Adipocyte (in vitro differentiated cells): Measurements from ENCODE around the gene TTYH3.

ENCODE experiments used
- DNase-seq: peaks from one replicate; pipeline ENCODE4 v3.0.0-alpha.2; 2015; ENCODE audit warnings: low read depth
- H3K27me3 ChIP-seq: replicated peaks from 2 replicates; pipeline ENCODE4 v1.7.0; 2013; ENCODE audit warnings: mild to moderate bottlenecking, low read length, moderate library complexity; ENCODE audit not compliant: control insufficient read depth, insufficient read depth
- H3K36me3 ChIP-seq: 2 replicates; pipeline ENCODE4 v1.7.0; 2013; ENCODE audit warnings: low read length, mild to moderate bottlenecking, moderate library complexity; ENCODE audit not compliant: control insufficient read depth, insufficient read depth, severe bottlenecking
- H3K4me1 ChIP-seq: 2 replicates; pipeline ENCODE4 v1.7.0; 2013; ENCODE audit warnings: mild to moderate bottlenecking, low read length, moderate library complexity; ENCODE audit not compliant: control insufficient read depth, insufficient read depth
- H3K4me3 ChIP-seq: 2 replicates; pipeline ENCODE4 v1.7.0; 2013; ENCODE audit warnings: mild to moderate bottlenecking, low read length, moderate library complexity
- H3K9ac ChIP-seq: 2 replicates; pipeline ENCODE4 v1.7.0; 2013; ENCODE audit warnings: mild to moderate bottlenecking, low read length, moderate library complexity
- H3K9me3 ChIP-seq: 2 replicates; pipeline ENCODE4 v1.7.0; 2013; ENCODE audit warnings: mild to moderate bottlenecking, low read length, moderate library complexity; ENCODE audit not compliant: control insufficient read depth

The TTYH3 gene

GRCh38 chr7:2657208-2657607, 25.4 kb downstream of the TTYH3 start:
- Histone ChIP-seq H3K9ac (no peak overlapping the region), H3K27me3 (no peaks in the 10 kb centered on the region), H3K4me1 (no peaks in the 10 kb centered on the region), H3K9me3 (no peaks in the 10 kb centered on the region), H3K4me3 (no peak overlapping the region), H3K36me3 (peaks cover 13% of the 10 kb centered on the region)
- DNase-seq: no peak

GRCh38 chr7:2657920-2658671, 26.3 kb downstream of the TTYH3 start:
- H3K9me3 ChIP-seq: no peaks in the 10 kb centered on the region
- no peaks in the 10 kb centered on the region for H3K4me1 ChIP-seq
- H3K27me3 ChIP-seq: no peaks in the 10 kb centered on the region
- no peak overlapping the region for H3K9ac ChIP-seq
- peaks cover 13% of the 10 kb centered on the region for H3K36me3 ChIP-seq
- no peak overlapping the region for H3K4me3 ChIP-seq
- no peak for DNase-seq

GRCh38 chr7:2658941-2659340, 27.2 kb downstream of the TTYH3 start:
- Histone ChIP-seq H3K27me3 (no peaks in the 10 kb centered on the region), H3K9me3 (no peaks in the 10 kb centered on the region), H3K9ac (no peak overlapping the region), H3K4me3 (no peak overlapping the region), H3K4me1 (no peaks in the 10 kb centered on the region), H3K36me3 (peaks cover 13% of the 10 kb centered on the region)
- no peak for DNase-seq

GRCh38 chr7:2659556-2660358, 28.0 kb downstream of the TTYH3 start:
- Histone ChIP-seq H3K4me1 (no peaks in the 10 kb centered on the region), H3K9me3 (no peaks in the 10 kb centered on the region), H3K4me3 (no peak overlapping the region), H3K36me3 (peaks cover 13% of the 10 kb centered on the region), H3K9ac (no peak overlapping the region), H3K27me3 (no peaks in the 10 kb centered on the region)
- no peak for DNase-seq

- no peak for DNase-seq
- peaks cover 13% of the 10 kb centered on the region for H3K36me3 ChIP-seq
These were observed 28.7 kb downstream of the TTYH3 start for GRCh38 chr7:2660359-2661095.

GRCh38 chr7:2661096-2661449, 29.3 kb downstream of the TTYH3 start:
- H3K9me3 ChIP-seq: no peaks in the 10 kb centered on the region
- H3K9ac ChIP-seq: no peak overlapping the region
- no peak for DNase-seq
- H3K36me3 ChIP-seq: peaks cover 13% of the 10 kb centered on the region
- H3K4me1 ChIP-seq: no peaks in the 10 kb centered on the region
- H3K4me3 ChIP-seq: no peak overlapping the region
- no peaks in the 10 kb centered on the region for H3K27me3 ChIP-seq

More at GRCh38 chr7:2660359-2661095, 28.7 kb downstream of the TTYH3 start:
- Histone ChIP-seq H3K27me3 (no peaks in the 10 kb centered on the region), H3K4me3 (no peak overlapping the region), H3K4me1 (no peaks in the 10 kb centered on the region), H3K9ac (no peak overlapping the region), H3K9me3 (no peaks in the 10 kb centered on the region)

- no peak for DNase-seq
- no peaks in the 10 kb centered on the region for H3K27me3 ChIP-seq
- no peak overlapping the region for H3K9ac ChIP-seq
- no peaks in the 10 kb centered on the region for H3K4me1 ChIP-seq
- no peak overlapping the region for H3K4me3 ChIP-seq
- no peaks in the 10 kb centered on the region for H3K9me3 ChIP-seq
- H3K36me3 ChIP-seq: peaks cover 8% of the 10 kb centered on the region
These were observed 30.0 kb downstream of the TTYH3 start for GRCh38 chr7:2661602-2662272.

- Histone ChIP-seq H3K9me3 (peaks cover 2% of the 10 kb centered on the region), H3K4me3 (no peak overlapping the region), H3K27me3 (peaks cover 3% of the 10 kb centered on the region), H3K36me3 (peaks cover 5% of the 10 kb centered on the region), H3K4me1 (no peaks in the 10 kb centered on the region), H3K9ac (no peak overlapping the region)
- no peak for DNase-seq
These were observed 30.7 kb downstream of the TTYH3 start for GRCh38 chr7:2662273-2663120.

- Histone ChIP-seq H3K9me3 (peaks cover 2% of the 10 kb centered on the region), H3K27me3 (peaks cover 3% of the 10 kb centered on the region), H3K9ac (no peak overlapping the region), H3K4me1 (no peaks in the 10 kb centered on the region), H3K4me3 (no peak overlapping the region), H3K36me3 (peaks cover 4% of the 10 kb centered on the region)
- no peak for DNase-seq
These were observed 31.5 kb downstream of the TTYH3 start for GRCh38 chr7:2663121-2663886.

GRCh38 chr7:2663960-2664359, 32.2 kb downstream of the TTYH3 start:
- DNase-seq: no peak
- Histone ChIP-seq H3K9me3 (peaks cover 2% of the 10 kb centered on the region), H3K4me1 (no peaks in the 10 kb centered on the region), H3K27me3 (peaks cover 3% of the 10 kb centered on the region), H3K36me3 (no peaks in the 10 kb centered on the region), H3K9ac (no peak overlapping the region), H3K4me3 (no peak overlapping the region)
